HG03571 (cell line): Measurements from ENCODE around the gene CADPS.

Source experiments
- ATAC-seq: cut with Tn5 transposase; IDR thresholded peaks from one replicate; pipeline ENCODE4 v1.9.1; 2021; ENCODE audit not compliant: unreplicated experiment

Gene CADPS

GRCh38 chr3:62815981-62816380 is 59.2 kb downstream of the CADPS start:
- ATAC-seq: no peak

GRCh38 chr3:62812631-62813030 is 62.6 kb downstream of the CADPS start:
- no peak for ATAC-seq

GRCh38 chr3:62811119-62811518 is 64.1 kb downstream of the CADPS start:
- no peak for ATAC-seq

- no peak for ATAC-seq
These were observed 65.8 kb downstream of the CADPS start for GRCh38 chr3:62809369-62809768.

GRCh38 chr3:62805580-62806277 is 69.5 kb downstream of the CADPS start:
- ATAC-seq: no peak

- no peak for ATAC-seq
These were observed 70.1 kb downstream of the CADPS start for GRCh38 chr3:62805106-62805505.

- ATAC-seq: no peak
These were observed 71.9 kb downstream of the CADPS start for GRCh38 chr3:62803276-62803675.

- ATAC-seq: no peak
These were observed 77.2 kb downstream of the CADPS start for GRCh38 chr3:62798000-62798399.

GRCh38 chr3:62797132-62797531 is 78.1 kb downstream of the CADPS start:
- no peak for ATAC-seq

GRCh38 chr3:62795978-62796657 is 79.1 kb downstream of the CADPS start:
- ATAC-seq: no peak

GRCh38 chr3:62793946-62794345 is 81.3 kb downstream of the CADPS start:
- no peak for ATAC-seq

GRCh38 chr3:62785384-62785783 is 89.8 kb downstream of the CADPS start:
- ATAC-seq: no peak

GRCh38 chr3:62781121-62781520 is 94.1 kb downstream of the CADPS start:
- no peak for ATAC-seq

- ATAC-seq: no peak
These were observed 97.5 kb downstream of the CADPS start for GRCh38 chr3:62777674-62778073.

- ATAC-seq: no peak
These were observed 98.1 kb downstream of the CADPS start for GRCh38 chr3:62777130-62777529.

GRCh38 chr3:62774221-62774620 is 101.0 kb downstream of the CADPS start:
- no peak for ATAC-seq

GRCh38 chr3:62771331-62772072 is 103.7 kb downstream of the CADPS start:
- no peak for ATAC-seq

GRCh38 chr3:62768896-62769295 is 106.3 kb downstream of the CADPS start:
- no peak for ATAC-seq

GRCh38 chr3:62761711-62762110 is 113.5 kb downstream of the CADPS start:
- ATAC-seq: no peak

- ATAC-seq: no peak
These were observed 113.9 kb downstream of the CADPS start for GRCh38 chr3:62761311-62761710.

- no peak for ATAC-seq
These were observed 116.7 kb downstream of the CADPS start for GRCh38 chr3:62758296-62759066.
